ENCODE results near the gene NCOA1. TPM values are rescaled to one million over a fixed set of nuclear protein-coding genes. Genes with fewer than 3 reads are reported as not detected.

NCOA1 gene
- total and polyA plus RNA-seq, 7 donors = 12.8 to 78.1 (median 44.2) TPM

DNA sequence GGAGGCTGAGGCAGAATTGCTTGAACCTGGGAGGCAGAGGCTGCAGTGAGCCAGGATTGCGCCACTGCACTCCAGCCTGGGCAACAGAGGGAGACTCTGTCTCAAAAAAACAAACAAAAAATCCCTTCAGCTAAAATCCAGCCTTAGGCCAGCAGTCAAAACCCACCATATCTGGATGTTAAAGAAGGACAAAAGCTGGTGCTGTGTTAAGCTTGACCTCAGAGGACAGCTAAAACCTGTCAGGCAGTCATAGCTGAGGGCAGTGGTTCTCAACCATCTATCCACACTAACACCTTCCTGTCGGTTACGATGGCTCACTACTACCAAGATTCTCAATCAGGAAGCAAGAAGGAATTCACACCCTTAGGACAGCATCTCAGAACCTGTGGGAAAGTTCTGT lies 292.6 kb downstream of the NCOA1 start:
- 81 to 89% (median 85%) methylated on average over 3 of the region's 3 CpGs for WGBS, 3 donors
- H3K4me1 ChIP-seq = no peaks in the 10 kb centered on the region
- no peak overlapping the region for H3K4me3 ChIP-seq
- intact Hi-C loops (cut with DNase I) = no loop called here
- H3K27me3 ChIP-seq (ENCODE audit: insufficient read depth in 3 of 3, low read length in 2 of 3) = no peaks in the 10 kb centered on the region
- no peak for DNase-seq
- H3K27ac ChIP-seq = no peak overlapping the region
- no peaks in the 10 kb centered on the region for H3K9me3 ChIP-seq
- no peak for ATAC-seq
- TF ChIP-seq, protein P1, sequence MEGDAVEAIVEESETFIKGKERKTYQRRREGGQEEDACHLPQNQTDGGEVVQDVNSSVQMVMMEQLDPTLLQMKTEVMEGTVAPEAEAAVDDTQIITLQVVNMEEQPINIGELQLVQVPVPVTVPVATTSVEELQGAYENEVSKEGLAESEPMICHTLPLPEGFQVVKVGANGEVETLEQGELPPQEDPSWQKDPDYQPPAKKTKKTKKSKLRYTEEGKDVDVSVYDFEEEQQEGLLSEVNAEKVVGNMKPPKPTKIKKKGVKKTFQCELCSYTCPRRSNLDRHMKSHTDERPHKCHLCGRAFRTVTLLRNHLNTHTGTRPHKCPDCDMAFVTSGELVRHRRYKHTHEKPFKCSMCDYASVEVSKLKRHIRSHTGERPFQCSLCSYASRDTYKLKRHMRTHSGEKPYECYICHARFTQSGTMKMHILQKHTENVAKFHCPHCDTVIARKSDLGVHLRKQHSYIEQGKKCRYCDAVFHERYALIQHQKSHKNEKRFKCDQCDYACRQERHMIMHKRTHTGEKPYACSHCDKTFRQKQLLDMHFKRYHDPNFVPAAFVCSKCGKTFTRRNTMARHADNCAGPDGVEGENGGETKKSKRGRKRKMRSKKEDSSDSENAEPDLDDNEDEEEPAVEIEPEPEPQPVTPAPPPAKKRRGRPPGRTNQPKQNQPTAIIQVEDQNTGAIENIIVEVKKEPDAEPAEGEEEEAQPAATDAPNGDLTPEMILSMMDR (IDR thresholded peaks at IDR 0.05) = no peak
- peaks cover 0 to 2% of the 10 kb centered on the region in 2 donors for H3K36me3 ChIP-seq (ENCODE audit: insufficient read depth in 1 of 2, low read depth in 1 of 2)

DNA sequence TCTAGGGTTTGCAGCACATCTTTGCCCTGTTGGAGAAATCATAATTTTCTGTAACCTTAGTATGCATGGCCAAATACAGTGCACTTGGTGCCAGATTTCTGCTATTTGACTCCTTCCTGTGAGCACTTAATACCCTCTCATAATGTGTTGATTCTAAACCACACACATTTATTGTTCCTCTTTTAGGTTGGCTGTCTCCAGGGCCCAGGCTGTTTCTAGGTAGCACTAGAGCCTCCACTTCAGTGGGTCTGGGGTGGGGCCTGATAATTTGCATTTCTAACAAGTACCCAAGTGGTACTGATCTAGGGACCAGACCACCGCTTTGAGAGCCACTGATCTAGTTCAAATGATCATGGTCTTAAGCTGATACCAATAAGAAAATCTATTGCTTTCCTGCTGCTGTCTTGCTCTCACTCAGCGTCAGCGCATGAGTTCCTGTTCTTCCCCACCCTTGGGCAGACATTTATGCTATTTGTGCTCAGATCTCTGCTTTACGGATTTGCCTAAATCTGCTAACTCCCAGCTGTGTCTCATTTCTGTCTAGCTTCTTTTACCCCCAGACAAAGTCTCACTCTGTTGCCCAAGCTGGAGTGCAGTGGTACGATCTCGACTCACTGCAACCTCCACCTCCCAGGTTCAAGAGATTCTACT lies 294.7 kb downstream of the NCOA1 start:
- Histone ChIP-seq H3K4me1 (no peaks in the 10 kb centered on the region), H3K27me3 (ENCODE audit: insufficient read depth in 3 of 3, low read length in 2 of 3) (no peaks in the 10 kb centered on the region)
- intact Hi-C loops (cut with DNase I) = no loop called here

DNA sequence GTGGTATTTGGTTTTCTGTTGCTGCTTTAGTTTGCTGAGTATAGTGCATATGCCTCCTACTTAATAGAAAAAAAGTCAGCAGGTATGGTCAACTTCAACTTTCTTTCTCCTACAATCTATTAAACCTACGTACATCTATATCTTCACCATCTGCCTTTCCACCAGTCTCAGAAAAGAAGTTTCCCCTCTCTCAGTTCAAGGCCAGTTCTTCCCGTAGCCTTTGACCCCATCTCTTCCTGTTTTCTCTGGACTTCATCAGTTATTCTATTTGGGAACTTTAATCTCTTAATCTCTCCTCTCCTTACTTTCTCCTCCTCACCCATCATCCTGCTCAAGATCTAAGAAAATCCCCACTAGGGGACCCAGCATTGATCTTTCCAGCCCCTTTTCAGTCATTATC lies 296.5 kb downstream of the NCOA1 start:
- H3K9me3 ChIP-seq = no peaks in the 10 kb centered on the region
- no peak for ATAC-seq
- no peaks in the 10 kb centered on the region for H3K4me1 ChIP-seq
- no peak overlapping the region for H3K4me3 ChIP-seq
- no peak overlapping the region for H3K27ac ChIP-seq
- H3K36me3 ChIP-seq (ENCODE audit: insufficient read depth in 1 of 2, low read depth in 1 of 2) = peaks cover 0 to 19% of the 10 kb centered on the region in 2 donors
- intact Hi-C loops (cut with DNase I) = no loop called here
- DNase-seq = no peak
- 71 to 85% (median 81%) methylated on average over 2 of the region's 2 CpGs for WGBS, 3 donors
- TF ChIP-seq, protein P1 (IDR thresholded peaks at IDR 0.05) = no peak
- H3K27me3 ChIP-seq (ENCODE audit: insufficient read depth in 3 of 3, low read length in 2 of 3) = no peaks in the 10 kb centered on the region

More for the DNA sequence above, 294.7 kb downstream of the NCOA1 start:
- TF ChIP-seq, protein P1 (IDR thresholded peaks at IDR 0.05) = no peak
- 70 to 79% (median 77%) methylated on average over 6 of the region's 6 CpGs for WGBS, 3 donors
- H3K4me3 ChIP-seq = no peak overlapping the region
- H3K36me3 ChIP-seq (ENCODE audit: insufficient read depth in 1 of 2, low read depth in 1 of 2) = peaks cover 0 to 19% of the 10 kb centered on the region in 2 donors
- H3K27ac ChIP-seq = no peak overlapping the region
- DNase-seq (no peak), ATAC-seq (no peak)
- H3K9me3 ChIP-seq = no peaks in the 10 kb centered on the region

DNA sequence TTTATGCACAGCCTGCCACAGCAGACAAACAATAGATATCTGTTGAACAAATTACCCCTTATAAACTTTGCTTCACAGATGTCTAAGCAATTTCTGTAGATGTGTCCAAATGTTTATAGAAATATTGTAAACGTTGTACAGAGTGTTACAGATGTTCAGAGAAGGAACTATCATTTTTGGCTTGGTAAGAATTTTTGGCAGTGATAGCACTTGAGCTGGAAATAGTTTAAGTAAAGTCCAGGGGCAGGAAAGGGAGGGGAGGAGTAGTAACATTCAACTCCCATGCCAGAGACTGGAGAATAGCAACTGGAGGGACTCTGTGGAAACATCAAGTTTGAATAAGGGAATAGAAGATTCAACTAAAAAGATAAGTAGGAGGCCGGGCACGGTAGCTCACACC lies 297.8 kb downstream of the NCOA1 start:
- no peak for ATAC-seq
- no peak overlapping the region for H3K27ac ChIP-seq
- TF ChIP-seq, protein P1 (IDR thresholded peaks at IDR 0.05) = no peak
- H3K4me3 ChIP-seq = no peak overlapping the region
- WGBS, 3 donors = 52 to 73% (median 72%) methylated on average over 3 of the region's 3 CpGs
- intact Hi-C loops (cut with DNase I) = no loop called here
- H3K36me3 ChIP-seq (ENCODE audit: insufficient read depth in 1 of 2, low read depth in 1 of 2) = peaks cover 0 to 19% of the 10 kb centered on the region in 2 donors
- H3K4me1 ChIP-seq = peaks cover 3% of the 10 kb centered on the region
- no peak for DNase-seq
- H3K27me3 ChIP-seq (ENCODE audit: insufficient read depth in 3 of 3, low read length in 2 of 3) = no peaks in the 10 kb centered on the region
- no peaks in the 10 kb centered on the region for H3K9me3 ChIP-seq

DNA sequence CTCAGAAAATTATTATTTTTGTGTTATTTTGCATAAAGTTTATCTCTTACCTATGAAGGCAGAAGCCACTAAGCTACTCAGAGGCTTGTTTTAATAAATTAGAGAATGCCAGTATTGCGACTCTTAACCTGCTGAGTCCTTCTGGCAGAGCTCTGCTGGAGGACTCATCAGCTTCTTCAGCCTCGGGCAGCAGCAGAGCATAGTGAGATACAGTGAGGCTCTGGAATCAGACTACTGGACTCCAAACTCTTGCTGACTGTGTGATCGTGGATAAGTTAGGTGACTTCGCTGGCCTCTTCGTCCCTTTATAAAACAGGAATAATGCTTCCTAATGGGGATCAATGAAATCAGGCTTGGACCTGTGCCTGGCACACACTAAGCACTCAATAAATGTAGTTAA lies 300.4 kb downstream of the NCOA1 start:
- H3K4me1 ChIP-seq = peaks cover 7% of the 10 kb centered on the region
- peaks cover 0 to 19% of the 10 kb centered on the region in 2 donors for H3K36me3 ChIP-seq (ENCODE audit: insufficient read depth in 1 of 2, low read depth in 1 of 2)
- intact Hi-C loops (cut with DNase I) = no loop called here
- H3K9me3 ChIP-seq = no peaks in the 10 kb centered on the region
- no peaks in the 10 kb centered on the region for H3K27me3 ChIP-seq (ENCODE audit: insufficient read depth in 3 of 3, low read length in 2 of 3)
- no peak for DNase-seq
- TF ChIP-seq, protein P1 (IDR thresholded peaks at IDR 0.05) = no peak
- no peak overlapping the region for H3K27ac ChIP-seq
- no peak for ATAC-seq
- 94 to 98% (median 94%) methylated on average over 5 of the region's 5 CpGs for WGBS, 3 donors
- no peak overlapping the region for H3K4me3 ChIP-seq
